Prostate gland (tissue), 2 donors: ENCODE results near the gene FAAP100.

Experiments
- CTCF ChIP-seq, 4 experiments: fragments of 200-600 bp in 2 of 4; fragments of 450-650 bp in 2 of 4; sonication (generic) in 2 of 4; IDR thresholded peaks; 1 replicate in 3 of 4; 2 replicates in 1 of 4; pipeline ENCODE4 v1.5.1; 2016 to 2019; ENCODE audit warnings: antibody characterized with exemption in 4 of 4, mild to moderate bottlenecking in 2 of 4, moderate library complexity in 2 of 4
- POLR2A ChIP-seq: fragments of 450-650 bp; IDR thresholded peaks from one replicate; pipeline ENCODE4 v1.6.1; 2016; ENCODE audit warnings: antibody characterized with exemption, mild to moderate bottlenecking
- POLR2AphosphoS5 ChIP-seq: sonication (generic); formaldehyde crosslinking; IDR thresholded peaks from one replicate; pipeline ENCODE4 v1.6.1; 2017; ENCODE audit warnings: antibody characterized with exemption

- TF ChIP-seq CTCF (IDR thresholded peaks at IDR 0.05) (no peak), POLR2A (no peak), POLR2AphosphoS5 (no peak)
Measured at GRCh38 chr17:81534157-81535006, 17.8 kb downstream of the FAAP100 start.
